HG02763 (cell line): ENCODE measurements around the gene CIB4.
"Not testable (repeated sequence)": the region's sequence is repeated elsewhere in the genome, so short reads cannot be mapped to it uniquely, and the experiment has no call there.

ENCODE experiments used
- ATAC-seq: cut with Tn5 transposase; IDR thresholded peaks from one replicate; pipeline ENCODE4 v1.9.1; 2021; ENCODE audit warnings: mild to moderate bottlenecking, moderate library complexity; ENCODE audit not compliant: unreplicated experiment

The CIB4 gene

GRCh38 chr2:26668041-26668440, 26.9 kb upstream of the CIB4 start:
- no peak for ATAC-seq

DNA sequence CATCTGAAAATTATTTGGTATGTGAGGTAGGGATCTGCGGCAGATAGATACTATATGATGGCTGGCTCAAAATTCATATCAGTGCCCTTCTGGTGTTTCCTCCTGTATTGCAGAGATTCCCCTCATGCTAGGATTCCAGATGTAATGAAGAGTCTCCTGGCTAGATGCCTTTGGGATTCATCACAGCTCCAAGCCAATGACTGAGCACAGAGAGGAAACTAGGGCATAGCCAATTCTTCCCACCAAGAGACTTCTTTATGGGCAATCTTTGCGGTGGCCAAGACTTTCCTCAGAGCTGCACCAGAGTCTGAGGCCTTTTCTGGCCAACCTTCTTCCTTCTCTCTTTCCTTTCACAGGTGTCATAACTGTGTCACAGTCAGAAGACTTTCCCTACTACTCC, 25.5 kb upstream of the CIB4 start:
- no peak for ATAC-seq

DNA sequence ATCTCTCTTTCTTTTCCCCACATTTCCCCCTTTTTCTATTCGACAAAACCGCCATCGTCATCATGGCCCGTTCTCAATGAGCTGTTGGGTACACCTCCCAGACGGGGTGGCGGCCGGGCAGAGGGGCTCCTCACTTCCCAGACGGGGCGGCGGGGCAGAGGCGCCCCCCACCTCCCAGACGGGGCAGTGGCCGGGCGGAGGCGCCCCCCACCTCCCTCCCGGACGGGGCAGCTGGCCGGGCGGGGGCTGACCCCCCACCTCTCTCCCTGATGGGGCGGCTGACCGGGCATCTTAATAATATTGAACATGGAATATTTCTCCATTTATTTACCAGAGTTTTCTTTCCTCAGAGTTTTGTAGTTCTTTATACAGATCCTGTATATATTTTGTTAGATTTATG, 24.1 kb upstream of the CIB4 start:
- not testable (repeated sequence) for ATAC-seq

DNA sequence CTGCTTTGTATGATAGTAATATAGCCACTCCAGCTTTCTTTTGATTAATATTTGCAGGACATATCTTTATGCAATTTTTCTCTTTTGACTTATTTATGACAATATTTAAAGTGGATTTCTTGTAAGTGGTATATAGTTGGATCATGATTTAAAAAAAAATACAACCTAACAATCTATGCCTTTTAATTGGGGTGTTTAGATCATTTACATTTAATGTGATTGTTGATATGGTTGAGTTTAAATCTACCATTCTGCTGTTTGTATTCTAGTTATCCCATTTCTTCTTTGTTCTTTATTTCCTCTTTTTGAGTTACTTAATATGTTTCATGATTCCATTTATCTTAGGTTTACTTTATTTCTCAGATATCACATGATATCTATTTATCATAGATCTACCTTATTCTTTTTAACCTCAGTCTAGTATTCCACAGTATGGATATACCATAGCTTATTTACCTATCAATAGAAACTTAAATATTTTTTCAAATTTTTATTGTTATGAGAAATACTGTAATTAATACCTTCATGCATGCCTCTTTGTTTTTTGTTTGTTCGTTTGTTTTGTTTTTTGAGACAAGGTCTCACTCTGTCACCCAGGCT, 19.3 kb upstream of the CIB4 start:
- no peak for ATAC-seq

DNA sequence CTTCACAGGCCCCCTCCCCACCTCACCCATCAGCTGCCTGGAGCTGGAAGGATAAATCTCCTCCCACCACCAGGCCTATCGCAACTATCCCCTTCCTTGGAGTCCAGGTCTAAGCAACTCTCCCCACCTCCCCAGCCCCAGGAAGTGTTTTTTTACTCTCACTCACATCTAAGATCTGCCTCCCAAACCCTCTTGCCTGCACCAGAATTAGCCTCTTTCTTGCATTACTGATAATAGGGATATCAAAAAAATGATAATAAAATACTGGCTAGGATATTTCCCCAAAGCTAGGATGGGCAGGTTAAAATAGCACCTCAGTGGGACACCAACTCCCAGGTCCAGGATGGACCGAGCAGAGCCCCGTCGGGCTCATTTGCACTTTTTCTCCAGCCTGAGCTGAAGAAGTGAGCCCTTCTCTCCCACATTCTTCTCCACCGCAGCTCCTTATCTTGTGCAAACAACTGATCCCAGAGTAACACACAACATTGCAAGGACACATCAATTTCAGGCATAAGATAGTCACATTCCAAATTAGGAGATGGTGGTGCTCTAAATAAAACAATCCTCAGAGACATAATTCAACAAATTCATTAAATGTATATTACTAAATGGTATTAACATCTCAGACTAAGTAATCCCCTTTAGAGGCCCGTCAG, 17.7 kb upstream of the CIB4 start:
- ATAC-seq, result no peak

DNA sequence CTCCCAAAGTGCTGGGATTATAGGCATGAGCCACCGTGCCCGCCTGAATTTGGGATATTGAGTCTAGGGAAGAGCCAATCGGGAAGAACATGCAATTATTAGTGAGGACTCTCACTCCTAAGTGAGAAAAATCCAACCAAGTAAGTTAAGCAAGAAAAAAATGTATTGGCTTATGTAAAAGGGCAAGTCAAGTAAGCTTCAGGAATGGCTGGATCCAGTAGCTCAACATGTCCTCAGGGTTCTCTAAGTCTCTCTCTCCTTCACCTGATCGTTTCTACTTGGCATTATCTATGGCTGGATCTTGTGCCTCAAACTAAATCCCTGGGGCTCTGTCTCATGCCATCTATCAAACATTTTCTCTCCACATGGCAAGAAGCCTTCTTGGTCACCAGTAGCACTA, 16.1 kb upstream of the CIB4 start:
- no peak for ATAC-seq

- no peak for ATAC-seq
Observed at GRCh38 chr2:26655611-26656195, 14.5 kb upstream of the CIB4 start.

GRCh38 chr2:26655120-26655519, 14.0 kb upstream of the CIB4 start:
- not testable (repeated sequence) for ATAC-seq

- no peak for ATAC-seq
Observed at GRCh38 chr2:26654061-26654340, 12.8 kb upstream of the CIB4 start.

- no peak for ATAC-seq
Observed at GRCh38 chr2:26653207-26654060, 12.3 kb upstream of the CIB4 start.

DNA sequence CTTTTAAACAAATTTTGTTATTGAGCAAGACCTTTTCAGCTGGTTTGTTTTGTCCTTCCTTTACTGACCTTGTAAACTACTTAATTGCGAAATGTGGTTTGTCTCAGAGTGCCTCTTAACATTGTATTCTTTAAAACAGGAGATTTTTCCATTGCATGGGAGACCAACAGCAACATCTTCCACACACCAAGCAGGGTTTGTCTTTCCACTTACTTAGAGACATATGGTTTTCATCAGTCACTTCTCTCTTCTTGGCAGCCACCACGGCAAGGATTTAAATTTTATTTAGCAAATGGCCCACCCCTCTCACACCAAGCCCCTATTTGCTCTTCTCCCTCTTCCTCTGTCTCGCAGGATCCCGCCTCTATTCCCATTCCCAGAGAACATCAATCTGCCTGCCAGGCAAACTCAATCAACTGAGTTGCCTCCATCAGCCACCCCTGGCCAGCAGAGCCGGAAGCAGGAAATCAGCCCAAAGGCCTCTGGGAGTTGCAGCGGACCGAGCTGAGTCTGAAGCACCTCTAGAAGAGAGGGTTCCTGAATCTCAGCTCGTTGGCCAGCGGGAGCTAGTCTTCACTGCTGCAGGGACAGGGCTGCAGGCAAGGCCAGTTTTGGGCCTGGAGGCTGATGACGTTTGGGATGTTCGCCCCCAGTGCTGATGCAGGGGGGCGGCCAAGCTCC, 11.3 kb upstream of the CIB4 start:
- no peak for ATAC-seq

DNA sequence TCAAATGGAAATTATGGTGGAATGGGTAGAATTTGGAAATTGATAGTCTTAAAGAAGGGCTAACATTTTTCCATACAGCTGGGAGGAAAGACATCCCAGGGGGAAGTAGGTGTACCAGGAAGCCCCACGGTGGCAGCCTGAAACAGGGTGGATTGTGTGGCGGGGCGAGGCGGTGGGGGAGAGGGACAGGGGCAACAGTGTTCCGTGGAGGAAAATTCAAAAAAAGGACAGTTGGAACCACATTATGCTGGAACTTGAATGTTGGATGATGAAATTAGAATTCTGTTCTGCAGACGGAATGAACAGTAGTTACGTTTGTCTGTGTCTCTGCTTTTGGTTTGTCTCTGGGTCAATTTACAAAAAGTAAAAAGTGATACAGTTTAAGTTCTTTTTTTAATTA, 10.6 kb upstream of the CIB4 start:
- no peak for ATAC-seq

DNA sequence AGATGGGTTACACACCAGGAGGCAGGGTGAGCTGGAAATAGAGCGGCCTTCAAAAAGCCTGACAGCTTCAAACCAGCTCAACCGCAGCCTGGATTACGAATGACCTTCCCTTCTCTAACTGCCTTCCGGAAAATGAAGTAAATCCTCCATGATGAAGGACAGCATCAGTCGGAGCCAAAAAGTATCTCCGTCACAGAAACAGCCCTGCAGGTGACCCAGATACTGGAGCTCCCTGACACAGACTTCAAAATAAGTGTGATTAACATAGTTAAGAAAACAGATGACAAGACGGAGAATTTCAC, 10.3 kb upstream of the CIB4 start:
- no peak for ATAC-seq

DNA sequence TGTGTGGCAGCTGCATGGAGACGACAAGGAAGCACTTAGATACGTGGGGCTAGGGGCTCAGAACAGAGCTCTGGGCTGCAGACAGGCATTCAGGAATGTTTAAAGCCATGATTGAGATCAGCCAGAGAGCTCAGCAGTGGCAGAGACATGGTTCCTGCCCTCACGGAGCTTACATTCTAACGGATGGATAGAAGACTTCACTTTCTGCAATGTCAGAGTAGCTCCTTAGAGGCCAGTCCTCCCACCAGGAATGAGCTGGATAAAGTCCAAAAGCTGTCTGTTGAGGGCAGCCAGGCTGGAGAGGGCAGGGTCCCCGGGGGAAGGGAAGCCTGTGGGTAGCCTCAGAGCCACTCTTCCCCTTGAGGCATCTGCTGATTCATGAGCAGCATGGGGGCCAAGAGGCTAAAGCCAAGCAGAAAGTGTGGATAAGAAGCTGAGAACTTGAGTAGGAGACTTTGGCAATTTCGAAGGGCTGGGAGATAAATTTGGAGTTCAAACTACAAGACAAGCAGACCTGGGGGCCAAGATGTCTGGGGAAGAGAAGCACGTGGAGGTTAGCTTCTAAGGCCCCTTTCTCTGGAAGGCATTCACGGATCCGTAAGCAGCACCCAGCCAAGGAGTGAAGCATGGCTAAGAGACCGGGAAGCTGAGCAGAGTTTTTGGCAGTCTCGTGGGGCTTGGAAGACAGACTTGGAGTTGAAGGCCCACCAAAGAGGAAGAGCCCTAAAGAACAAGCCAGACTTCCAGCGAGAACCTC, 9.7 kb upstream of the CIB4 start:
- ATAC-seq, result no peak

GRCh38 chr2:26649992-26650712, 9.0 kb upstream of the CIB4 start:
- ATAC-seq, result no peak

DNA sequence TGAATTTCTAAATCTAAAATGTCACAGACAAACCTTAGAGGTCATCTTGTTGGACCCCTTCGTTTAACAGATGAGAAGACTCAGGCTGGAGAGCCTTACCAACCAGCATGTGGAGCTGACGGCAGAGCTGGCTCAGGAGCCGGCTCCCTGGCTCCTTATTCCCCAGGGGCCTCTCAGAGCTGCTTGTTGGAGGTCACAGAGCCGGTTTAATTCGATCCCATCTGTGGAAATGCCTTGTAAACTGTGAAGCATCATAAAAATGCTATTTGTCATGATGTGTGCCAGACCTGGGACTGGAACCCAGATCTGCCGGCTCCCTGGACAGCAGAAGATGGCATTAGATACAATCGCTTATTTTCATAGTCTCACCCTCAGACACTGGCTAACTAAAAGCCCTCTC, 8.2 kb upstream of the CIB4 start:
- no peak for ATAC-seq

- no peak for ATAC-seq
Observed at GRCh38 chr2:26648516-26648915, 7.3 kb upstream of the CIB4 start.

GRCh38 chr2:26647981-26648380, 6.8 kb upstream of the CIB4 start:
- no peak for ATAC-seq

- no peak for ATAC-seq
Observed at GRCh38 chr2:26646986-26647672, 6.0 kb upstream of the CIB4 start.

DNA sequence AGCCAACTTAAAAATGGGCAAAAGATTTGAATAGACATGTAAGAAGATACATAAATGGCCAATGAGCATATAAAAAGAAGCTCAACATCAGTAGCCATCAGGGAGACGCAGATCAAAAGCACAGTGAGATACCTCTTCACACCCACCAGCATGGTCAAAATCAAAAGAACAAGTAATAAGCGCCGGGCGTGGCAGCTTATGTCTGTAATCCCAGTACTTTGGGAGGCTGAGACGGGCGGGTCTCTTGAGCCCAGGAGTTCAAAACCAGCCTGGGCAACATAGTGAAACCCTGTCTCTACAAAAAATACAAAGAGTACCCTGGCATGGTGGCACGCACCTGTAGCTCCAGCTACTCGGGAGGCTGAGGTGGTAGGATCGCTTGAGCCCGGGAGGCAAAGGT, 4.6 kb upstream of the CIB4 start:
- no peak for ATAC-seq
